ENCODE results near the gene MASP2.
A peak's percentile ranks its signal among the peaks of the same experiment; 100 is the strongest.
"Not testable (repeated sequence)": the region's sequence is repeated elsewhere in the genome, so short reads cannot be mapped to it uniquely, and the experiment has no call there.

The MASP2 gene

DNA sequence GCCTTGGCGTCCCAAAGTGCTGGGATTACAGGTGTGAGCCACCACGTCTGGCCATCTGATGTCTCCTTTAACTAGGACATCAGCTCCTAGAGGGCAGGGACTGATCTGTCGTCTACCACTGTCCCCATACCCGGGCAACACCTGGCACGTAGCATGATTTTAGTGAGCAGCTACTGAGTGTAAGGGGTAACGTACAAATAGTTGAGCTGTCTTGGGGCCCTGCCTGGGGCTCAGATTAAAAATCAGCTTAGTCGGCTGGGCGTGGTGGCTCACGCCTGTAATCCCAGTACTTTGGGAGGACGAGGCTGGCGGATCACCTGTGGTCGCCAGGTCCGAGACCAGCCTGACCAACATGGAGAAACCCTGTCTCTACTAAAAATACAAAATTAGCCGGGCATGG, 11.0 kb upstream of the MASP2 start:
- no peak for DNase-seq

DNA sequence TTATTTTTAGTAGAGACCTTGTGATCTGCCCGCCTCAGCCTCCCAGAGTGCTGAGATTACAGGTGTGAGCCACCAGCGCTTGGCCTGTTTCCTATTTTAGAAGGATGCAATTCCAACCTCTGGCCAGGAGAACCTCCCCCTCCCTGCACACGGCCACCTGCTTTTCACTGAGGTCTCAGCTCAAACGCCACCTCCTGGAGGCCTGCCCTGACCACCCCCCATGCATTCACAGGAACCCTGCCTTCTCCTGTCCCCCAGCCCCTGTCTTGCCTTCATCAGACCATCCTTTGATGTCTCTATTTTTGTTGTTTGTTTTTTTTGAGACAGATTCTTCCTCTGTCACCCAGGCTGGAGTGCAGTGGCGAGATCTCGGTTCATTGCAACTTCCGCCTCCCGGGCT, 10.4 kb upstream of the MASP2 start:
- DNase-seq = no peak

DNA sequence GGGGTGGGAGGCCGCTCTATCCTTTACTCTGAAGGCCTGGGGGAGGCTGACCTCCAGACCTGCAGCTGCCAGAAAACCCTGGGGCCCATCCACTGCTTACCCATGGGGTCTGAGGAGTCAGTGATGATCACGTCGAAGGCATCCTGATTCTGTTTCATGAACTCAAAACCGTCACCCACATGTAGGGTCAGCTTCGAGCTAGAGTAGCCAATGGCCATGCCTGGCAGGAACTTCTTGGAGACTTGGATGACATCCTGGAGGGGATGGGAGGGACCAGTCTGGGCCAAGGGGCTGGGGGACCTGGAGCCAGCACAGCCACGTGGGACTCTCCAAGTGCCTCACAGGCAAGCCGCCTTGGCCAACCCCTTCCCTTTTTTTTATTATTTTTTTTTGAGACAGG, 9.5 kb upstream of the MASP2 start:
- no peak for DNase-seq

DNA sequence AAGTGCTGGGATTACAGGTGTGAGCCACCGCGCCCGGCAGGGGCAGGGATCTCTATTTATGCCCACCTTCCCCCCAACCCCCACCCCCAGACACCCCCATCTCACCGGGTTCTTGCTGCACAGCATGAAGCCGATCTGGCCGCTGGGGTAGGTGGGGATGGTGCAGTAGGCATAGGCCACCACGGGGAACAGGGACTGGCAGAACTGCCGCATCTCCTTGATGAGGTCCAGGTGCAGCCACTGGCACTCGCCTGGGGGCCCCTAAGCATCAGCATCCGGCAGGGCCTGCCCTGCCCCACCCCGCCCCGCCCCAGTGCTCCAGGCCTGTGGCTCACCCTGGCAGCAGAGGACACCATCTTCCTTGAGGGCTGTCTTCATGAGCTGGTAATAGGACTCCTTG, 8.6 kb upstream of the MASP2 start:
- DNase-seq = no peak

DNA sequence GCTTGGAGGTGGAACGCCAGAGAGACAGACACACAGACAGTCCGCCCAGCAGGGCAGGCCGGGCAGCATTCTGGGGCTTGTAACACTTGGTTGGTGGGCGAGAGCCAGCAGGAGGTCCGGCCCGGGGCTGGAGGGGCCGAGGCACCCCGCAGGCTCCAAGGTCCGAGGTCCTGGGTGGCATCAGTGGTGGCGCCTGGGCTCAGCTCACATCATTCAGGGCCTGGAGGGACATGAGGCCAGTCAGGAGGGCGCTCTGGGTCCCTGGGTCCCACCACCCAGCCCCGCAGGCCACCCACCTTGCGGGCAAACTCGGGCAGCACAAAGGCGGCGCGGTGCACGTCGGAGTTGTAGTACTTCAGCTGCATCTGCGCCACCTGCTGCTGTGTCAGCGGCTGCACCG, 7.6 kb upstream of the MASP2 start:
- DNase-seq = no peak

DNA sequence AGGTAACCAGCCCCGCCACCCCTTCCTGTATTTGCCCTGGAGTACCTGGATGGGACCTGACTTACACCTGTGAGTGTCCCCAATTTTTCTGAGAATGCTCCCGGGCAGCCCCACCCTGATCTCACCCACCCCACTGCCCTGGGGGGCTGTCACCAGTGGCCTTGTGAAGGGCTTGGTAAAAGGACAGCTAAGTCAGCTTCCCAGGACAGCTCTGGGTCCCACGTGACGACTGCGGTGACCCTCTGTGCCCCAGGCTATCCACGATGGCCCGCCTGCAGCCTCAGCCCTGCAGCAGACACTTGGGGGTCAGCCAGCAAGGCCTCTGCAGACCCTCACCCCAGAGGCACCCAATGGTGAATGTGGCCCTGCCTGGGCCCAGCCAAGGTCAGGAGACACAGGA, 7.1 kb upstream of the MASP2 start:
- no peak for DNase-seq

DNA sequence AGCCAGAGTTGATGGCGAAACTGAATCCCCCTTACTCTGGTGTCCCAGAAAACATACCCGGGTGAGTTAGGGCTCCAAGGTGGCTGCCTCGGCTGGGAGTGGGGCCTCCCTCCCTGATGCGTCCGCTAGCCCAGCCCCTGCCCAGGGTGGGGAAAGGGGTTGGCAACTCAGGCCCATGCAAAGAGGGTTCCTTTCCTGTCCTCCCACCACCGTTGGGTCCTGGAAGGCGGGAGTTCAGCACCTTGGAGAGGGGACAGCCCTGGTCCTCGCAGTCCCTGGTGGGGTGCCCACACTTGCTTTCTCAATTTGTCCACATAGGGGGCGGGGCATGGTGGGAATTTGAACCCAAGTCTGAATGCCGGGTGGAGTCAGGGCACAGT, 6.7 kb upstream of the MASP2 start:
- no peak for DNase-seq

DNA sequence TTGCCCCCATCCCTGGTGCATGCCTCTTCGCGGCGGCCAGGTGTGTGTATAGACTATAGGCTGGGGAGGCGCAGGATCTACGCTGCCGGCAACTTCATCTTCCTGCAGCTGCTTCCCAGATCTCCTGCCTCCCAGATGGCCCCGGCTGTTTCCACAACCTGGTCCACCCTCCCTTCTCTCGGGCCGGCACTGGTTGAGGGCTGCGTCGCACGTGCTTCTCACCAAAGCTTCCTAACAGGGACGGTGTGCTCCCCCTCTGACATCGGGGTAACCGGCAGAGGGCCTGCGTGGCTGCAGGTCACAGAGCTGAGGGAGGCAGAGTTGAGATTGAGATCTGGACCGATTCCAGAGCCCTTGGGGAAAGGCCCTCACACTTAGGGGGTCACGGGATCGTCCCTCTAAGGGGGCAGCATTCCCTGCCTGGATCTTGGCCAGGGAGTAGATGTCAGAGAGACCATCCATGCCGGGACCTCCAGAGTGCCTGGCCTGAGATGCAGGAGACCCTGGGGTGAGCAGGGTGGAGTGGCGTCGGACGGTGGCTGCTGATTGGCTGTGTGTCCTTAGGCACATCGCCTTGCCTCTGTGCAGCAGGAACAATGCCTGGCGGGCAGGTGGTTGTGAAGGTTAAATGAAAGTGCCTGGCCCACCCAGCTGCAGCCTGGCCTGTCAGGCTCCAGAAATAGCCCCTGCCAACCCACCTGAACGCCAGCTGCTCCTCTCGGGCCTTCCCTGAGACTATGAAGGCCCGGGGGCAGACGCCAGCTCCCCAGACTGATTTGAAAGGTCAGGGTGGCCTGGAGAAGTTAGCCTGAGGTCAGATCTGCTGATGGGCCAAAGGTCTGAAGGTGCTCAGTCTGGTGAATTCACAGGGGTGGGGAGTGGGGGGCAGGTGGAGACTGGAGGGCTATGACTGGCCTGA, 6.1 kb upstream of the MASP2 start:
- no peak for DNase-seq

DNA sequence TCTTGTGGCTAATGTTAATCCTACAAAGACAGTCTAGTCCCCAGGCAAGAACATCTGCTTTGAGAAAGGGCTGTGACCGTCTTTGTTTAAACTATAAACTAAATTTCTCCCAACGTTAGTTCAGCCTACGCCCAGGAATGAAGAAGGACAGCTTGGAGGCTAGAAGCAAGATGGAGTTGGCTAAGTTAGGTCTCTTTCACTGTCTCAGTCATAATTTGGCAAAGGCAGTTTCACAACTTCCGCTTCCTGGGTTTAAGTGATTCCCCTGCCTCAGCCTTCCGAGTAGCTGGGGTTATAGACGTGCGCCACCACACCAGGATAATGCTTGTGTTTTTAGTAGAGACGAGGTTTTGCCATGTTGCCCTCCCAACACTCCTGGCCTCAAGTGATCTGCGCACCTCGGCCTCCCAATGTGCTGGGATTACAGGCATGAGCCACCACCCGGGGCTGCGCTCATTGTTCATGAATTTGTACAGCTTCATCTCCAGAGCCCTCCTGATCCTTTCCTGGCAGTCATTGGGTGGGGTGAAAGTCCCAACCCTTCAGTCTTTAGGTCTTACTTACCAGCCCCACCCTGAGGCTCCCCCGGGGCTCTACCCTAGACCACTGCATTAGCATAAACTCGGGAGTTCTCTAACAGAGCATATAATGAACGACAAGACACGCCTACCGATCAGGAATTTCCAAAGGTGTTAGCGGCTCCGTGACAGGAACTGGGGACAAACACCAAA, 4.9 kb upstream of the MASP2 start:
- no peak for DNase-seq

DNA sequence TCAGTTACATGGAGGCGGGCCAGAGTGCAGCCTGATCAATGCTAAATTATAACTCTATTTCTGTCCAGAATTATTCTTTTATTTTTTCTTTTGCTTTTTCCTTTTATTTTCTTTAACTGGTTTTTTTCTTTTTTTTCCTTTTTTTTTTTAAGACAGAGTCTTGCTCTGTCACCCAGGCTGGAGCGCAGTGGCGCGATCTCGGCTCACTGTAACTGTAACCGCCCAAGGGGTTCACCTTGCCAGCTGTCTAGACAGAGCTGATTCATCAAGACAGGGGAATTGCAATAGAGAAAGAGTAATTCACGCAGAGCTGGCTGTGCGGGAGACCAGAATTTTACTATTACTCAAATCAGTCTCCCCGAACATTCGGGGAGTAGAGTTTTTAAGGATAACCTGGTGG, 4.1 kb upstream of the MASP2 start:
- not testable (repeated sequence) for DNase-seq

DNA sequence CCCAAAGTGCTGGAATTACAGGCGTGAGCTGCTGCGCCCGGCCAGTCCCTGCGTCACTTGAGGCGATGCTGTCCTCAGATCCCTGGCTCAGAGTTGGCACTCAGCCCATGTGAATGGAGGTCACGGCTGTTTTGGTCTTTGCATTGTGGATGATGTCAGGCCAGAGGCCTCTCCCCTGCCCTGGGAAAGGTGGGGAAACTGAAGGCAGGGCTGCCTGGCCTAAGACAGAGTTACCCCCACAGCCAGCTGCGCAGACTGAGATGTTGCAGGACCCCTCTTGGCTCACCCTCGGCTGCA, 821 bp downstream of the MASP2 start:
- DNase-seq = no peak

DNA sequence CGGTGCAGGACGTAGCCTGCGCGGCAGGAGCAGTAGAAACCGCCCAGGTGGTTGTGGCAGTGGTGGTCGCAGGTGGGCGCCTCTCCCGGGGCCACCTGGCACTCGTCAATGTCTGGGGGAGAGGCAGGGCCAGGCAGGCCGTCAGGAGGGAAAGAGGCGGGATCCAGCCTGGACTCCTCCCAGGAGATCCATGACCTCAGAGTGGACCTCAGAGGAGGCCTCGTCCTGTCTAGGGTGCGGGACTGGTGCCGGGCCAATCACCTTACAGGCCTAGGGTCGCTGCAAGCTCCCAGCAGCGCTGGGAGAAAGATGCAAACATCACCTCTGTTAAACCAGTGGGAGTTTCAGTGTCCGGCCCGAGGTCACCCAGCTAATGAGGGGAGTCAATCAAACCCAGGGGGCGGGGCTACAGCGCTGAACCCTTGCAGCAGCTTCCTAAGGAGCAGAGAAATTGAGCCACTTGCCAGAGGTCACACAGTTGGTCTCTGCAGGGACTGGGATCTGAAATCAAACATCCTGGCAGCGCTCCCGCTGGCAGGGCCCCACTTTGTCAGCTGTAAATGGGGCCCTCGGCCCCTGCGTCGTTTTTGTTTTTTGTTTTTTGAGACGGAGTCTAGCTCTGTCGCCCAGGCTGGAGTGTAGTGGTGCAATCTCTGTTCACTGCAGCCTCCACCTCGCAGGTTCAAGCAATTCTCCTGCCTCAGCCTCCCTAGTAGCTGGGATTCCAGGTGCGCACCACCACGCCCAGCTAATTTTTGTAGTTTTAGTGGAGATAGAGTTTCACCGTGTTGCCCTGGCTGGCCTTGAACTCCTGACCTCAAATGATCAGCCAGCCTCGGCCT, 1.4 kb downstream of the MASP2 start:
- no peak for DNase-seq

DNA sequence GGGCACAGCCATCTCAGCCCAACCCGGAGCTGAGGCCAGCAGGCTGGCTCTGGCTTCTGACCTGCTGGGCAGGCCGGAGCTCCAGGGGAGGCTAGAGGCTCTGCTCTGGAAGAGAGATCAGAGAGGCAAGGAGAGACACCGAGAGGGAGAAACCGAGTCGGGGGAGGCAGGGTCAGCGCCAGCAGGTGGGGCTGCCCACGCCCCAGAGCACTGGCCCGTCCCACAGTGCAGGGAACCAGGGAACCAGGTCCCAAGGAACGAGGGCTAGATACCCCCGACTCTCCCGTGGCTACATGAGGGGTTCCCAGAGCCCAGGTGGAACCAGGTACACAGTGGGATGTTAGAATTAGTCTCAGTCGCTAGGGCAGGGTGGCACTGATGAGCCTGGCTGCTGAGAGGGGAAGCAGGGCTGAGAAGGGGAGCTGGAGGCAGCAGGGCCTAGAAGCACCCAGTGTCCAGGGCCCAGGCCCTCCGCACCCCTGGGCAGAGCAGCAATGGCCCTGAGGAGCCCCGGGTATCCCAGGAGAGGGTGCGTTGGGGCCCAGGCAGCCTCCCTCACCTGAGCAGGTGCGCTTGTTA, 2.1 kb downstream of the MASP2 start:
- DNase-seq = no peak

DNA sequence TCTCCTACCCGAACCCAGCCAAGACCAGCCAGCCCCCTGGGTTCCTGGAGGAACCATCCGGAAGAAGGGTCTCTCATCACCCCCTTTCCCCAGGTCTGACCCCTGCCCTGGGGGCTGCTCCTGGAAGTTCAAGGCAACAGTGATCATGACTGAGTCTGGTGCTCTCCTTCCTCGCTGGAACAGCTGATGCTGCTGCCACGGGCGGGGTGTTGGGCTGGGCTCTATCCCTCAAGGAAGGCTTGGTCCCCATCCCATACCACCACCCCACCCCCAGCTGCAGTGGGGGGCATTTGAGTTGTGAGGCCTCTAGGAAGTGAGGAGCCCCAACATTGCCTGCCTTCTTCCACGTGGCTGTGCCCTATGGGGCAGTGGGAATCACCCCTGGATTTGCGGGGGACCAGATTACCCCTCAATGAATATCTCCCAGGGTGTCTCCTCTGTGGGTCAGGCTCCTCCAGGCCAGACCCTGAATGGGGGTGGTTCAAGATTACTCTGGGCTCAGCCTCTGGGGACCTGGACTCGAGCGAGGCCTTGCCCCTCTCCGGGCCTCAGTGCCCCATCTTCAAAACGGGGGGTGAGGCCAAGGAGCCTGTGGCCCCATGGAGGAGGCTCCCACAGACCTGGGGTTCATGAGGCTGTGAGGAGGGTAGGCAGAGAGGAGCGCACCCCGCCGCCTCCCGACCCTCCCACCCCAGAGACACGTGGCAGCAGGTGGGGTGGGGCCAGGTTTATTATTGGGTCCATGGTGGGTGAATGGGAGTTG, 2.8 kb downstream of the MASP2 start:
- DNase-seq = no peak

DNA sequence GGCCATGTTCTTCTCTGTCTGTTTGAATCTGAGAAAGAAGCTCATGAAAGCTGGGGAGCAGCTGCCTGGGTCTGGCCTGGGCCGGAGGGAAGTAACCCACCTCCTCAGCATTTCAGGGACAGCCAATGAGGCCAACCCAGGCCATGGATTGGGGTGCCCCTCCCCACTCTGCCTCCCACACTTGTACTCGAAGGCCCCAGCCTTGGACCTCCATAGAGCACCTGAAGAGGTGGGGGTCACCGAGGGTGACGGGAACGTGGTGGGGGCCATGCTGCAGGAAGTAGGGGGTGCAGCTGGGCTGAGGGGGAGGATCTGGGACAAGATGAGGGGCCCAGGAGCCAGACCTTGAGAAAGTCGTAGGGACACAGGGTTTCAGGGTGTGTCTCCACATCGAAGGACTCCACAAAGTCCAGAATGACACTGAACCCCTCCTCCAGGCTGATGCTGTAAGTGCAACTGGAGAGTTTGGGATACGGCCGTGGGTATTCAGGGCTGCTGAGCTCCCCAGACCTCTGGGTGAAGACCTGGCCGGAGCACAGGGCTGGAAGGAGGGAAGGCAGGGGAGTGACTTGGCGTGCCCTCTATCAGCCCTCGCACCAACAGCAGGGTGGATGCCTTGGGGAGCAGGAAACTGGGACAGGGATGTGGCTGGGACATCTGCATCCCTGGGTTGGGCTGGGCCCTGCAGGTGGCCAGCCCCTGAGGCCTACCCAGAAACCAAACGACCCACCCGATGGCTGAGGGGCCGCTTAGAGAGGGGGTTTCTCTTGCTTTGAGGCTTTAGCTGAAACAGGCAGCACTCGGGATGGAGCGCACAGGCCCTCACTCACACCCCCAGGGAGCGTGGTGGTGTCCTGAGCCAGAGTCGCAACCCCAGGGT, 3.8 kb downstream of the MASP2 start:
- no peak for DNase-seq

DNA sequence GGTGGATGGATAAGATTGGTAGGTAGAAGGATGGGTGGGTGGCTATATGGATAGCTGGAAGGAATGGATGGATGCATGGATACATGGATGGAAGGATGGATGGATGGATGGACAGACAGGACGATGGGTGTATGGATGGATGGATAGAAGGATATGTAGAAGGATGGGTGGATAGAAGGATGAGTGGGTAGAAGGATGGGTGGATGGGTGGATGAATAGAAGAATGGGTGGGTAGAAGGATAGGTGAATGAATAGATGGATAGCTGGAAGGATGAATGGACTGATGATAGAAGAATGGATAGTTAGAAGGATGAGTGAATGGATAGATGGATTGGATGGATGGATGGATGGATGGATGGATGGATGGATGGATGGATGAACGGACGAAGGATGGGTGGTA, 5.0 kb downstream of the MASP2 start:
- DNase-seq = no peak

DNA sequence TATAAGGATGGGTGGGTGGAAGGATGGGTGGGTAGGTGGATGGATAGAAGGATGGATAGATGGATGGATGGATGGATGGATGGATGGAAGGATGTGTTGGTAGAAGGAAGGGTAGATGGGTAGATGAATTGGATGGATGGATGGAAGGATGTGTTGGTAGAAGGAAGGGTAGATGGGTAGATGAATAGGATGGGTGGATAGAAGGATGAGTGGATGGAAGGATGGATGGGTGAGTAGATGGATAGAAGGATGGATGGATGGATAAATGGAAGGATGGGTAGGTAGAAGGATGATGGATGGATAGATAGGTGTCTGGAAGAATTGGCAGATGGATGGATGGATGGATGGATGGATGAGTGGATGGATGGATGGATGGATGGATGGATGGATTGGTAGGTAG, 6.0 kb downstream of the MASP2 start:
- no peak for DNase-seq

DNA sequence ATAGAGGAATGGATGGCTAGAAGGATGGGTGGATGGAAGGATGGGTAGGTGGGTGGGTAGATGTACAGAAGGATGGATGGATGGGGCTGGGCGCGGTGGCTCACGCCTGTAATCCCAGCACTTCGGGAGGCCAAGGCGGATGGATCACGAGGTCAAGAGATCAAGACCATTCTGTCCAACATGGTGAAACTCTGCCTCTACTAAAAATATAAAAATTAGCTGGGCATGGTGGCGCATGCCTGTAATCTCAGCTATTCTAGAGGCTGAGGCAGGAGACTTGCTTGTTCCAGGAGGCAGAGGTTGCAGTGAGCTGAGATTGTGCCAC, 7.0 kb downstream of the MASP2 start:
- not testable (repeated sequence) for DNase-seq

DNA sequence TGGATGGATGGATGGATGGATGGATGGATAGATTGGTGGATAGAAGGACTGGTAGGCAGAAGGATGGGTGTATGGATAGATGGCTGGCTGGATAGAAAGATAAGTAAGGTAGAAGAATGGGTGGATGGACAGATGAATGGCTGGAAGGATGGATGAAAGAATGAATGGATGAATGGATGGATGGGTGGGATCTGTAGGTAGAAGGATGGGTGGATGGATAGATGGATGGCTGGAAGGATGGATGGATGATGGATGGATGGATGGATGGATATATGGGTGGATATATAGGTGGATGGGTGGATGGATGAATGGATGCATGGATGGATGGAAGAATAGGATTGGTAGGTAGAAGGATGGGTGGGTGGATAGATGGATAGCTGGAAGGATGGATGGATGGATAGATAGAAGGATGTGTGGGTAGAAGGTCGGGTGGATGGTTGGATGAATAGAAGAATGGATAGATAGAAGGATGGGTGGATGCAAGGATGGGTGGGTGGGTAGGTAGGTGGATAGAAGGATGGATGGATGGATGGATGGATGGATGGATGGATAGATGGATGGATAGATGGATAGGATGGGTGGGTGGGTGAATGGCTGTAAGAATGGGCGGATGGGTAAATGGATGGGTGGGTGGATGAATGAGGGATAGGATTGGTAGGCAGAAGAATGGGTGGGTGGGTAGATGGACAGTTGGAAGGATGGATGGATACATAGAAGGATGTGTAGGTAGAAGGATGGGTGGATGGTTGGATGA, 7.5 kb downstream of the MASP2 start:
- DNase-seq = no peak

DNA sequence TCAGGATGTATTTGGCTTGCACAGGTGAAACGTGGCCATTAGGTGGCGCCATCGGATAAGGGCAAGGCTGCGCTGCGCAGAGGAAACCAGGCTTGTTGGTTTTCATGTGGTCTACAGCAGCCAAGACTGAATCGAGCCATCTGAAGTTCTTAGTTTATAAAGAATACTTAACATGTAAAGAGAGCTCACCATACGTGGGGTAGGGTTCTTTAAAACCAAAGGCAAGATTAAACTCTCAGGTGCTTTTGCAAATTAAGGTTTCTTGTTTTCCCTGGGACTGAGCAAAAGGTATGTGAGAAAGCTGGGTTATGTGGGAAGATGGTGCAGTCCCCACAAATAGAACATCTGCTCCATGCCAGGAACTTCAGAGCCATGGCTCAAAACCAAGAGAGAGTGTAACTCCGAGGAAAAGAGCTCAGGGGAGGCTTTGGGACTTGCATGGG, 9.3 kb downstream of the MASP2 start:
- DNase-seq = peak; percentile 57

Data from NCI-H187 treated with DMSO at 0.1 percent for 48 hours (cell line).